MCF 10A (cell line): Measurements from ENCODE around the gene NUCB1. TPM values are rescaled to one million over a fixed set of nuclear protein-coding genes. Genes with fewer than 3 reads are reported as not detected.

ENCODE experiments used
- BruUV-seq: library from RNA; stranded (reverse); fragments of 400-500 nt; replicated peaks from 2 replicates; lab custom pipeline; 2021; lab: Mats Ljungman, UMichigan
- CTCF ChIA-PET: fragments of 300-600 bp; sonication (Branson Sonifier 250); formaldehyde crosslinking; extraction: SDS; loops from one replicate; lab custom pipeline; 2021; ENCODE audit warnings: antibody characterized with exemption, inconsistent platforms; lab: Yijun Ruan, JAX
- POLR2A ChIA-PET: fragments of 300-600, 350-650 bp; sonication (Branson Sonifier 250); formaldehyde crosslinking; extraction: SDS; loops from one replicate; lab custom pipeline; 2020; ENCODE audit warnings: antibody characterized with exemption, inconsistent platforms; lab: Yijun Ruan, JAX
- DNase-seq: peaks from one replicate; pipeline ENCODE4 v3.0.0-alpha.2; 2018; ENCODE audit not compliant: unreplicated experiment
- H3K27ac Mint-ChIP-seq: one replicate; pipeline ENCODE4 v1.8.0; 2022; ENCODE audit warnings: mild to moderate bottlenecking, low read depth, mixed read lengths; ENCODE audit not compliant: unreplicated experiment
- H3K27me3 Mint-ChIP-seq: one replicate; pipeline ENCODE4 v1.8.0; 2022; ENCODE audit warnings: mixed read lengths; ENCODE audit not compliant: insufficient read depth, unreplicated experiment
- H3K36me3 Mint-ChIP-seq: one replicate; pipeline ENCODE4 v1.8.0; 2022; ENCODE audit warnings: mild to moderate bottlenecking, moderate library complexity, mixed read lengths; ENCODE audit not compliant: insufficient read depth, unreplicated experiment
- H3K4me1 Mint-ChIP-seq: one replicate; pipeline ENCODE4 v1.8.0; 2022; ENCODE audit warnings: mixed read lengths; ENCODE audit not compliant: insufficient read depth, unreplicated experiment
- H3K4me3 Mint-ChIP-seq: one replicate; pipeline ENCODE4 v1.8.0; 2022; ENCODE audit warnings: mild to moderate bottlenecking, moderate library complexity, mixed read lengths; ENCODE audit not compliant: unreplicated experiment
- H3K9me3 Mint-ChIP-seq: one replicate; pipeline ENCODE4 v1.8.0; 2022; ENCODE audit warnings: mixed read lengths; ENCODE audit not compliant: unreplicated experiment
- intact Hi-C: fragments of 100-400 bp; cut with micrococcal nuclease; formaldehyde crosslinking; loops from 2 replicates; pipeline ENCODE4 v1.14.1; 2022
- total RNA-seq: library from RNA; stranded (reverse); gene quantifications from 2 replicates; pipeline ENCODE4 v1.2.3, GENCODE V29; 2022
- TF ChIP-seq, protein P1 (sequence below): fragments of 200-600 bp; IDR thresholded peaks from one replicate; pipeline ENCODE4 v1.8.0; 2022; ENCODE audit warnings: antibody characterized with exemption, mild to moderate bottlenecking; ENCODE audit not compliant: unreplicated experiment

NUCB1 gene
- total RNA-seq, 1 experiment from 2014 or later, result 61.4 TPM

DNA sequence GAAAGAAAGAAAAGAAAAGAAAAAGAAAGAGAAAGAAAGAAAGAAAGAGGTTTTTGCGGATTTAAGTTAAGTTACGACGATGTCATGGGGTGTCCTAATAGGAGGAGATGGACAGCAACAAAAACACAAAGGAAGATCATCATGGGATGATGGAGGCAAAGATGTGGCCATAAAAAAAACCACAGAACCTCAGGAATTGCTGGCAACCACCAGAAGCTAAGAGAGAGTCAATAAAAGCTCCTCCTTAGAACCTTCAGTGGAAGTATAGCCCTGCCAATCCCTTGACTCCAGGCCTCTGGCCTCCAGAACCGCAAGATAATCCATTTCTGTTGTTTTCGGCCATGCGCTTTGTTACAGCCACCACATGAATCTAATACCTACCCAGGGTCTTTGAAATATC is 43.2 kb upstream of the NUCB1 start:
- ChIA-PET POLR2A (interaction anchor here (0.6 kb wide), 1 partner anchor 10 kb away, joined by 3 read pairs; no protein-coding TSS in a partner anchor), CTCF (interaction anchor here (0.7 kb wide), 1 partner anchor 13 kb away, joined by 3 read pairs; no protein-coding TSS in a partner anchor)
- no peaks in the 10 kb centered on the region for H3K4me1 Mint-ChIP-seq
- TF ChIP-seq, protein P1, sequence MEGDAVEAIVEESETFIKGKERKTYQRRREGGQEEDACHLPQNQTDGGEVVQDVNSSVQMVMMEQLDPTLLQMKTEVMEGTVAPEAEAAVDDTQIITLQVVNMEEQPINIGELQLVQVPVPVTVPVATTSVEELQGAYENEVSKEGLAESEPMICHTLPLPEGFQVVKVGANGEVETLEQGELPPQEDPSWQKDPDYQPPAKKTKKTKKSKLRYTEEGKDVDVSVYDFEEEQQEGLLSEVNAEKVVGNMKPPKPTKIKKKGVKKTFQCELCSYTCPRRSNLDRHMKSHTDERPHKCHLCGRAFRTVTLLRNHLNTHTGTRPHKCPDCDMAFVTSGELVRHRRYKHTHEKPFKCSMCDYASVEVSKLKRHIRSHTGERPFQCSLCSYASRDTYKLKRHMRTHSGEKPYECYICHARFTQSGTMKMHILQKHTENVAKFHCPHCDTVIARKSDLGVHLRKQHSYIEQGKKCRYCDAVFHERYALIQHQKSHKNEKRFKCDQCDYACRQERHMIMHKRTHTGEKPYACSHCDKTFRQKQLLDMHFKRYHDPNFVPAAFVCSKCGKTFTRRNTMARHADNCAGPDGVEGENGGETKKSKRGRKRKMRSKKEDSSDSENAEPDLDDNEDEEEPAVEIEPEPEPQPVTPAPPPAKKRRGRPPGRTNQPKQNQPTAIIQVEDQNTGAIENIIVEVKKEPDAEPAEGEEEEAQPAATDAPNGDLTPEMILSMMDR, result no peak
- intact Hi-C loops, result no loop called here
- no peak for DNase-seq
- no peaks in the 10 kb centered on the region for H3K9me3 Mint-ChIP-seq
- H3K27me3 Mint-ChIP-seq, result no peaks in the 10 kb centered on the region
- BruUV-seq, result no TSS peak
- H3K27ac Mint-ChIP-seq, result no peak overlapping the region
- H3K36me3 Mint-ChIP-seq, result no peaks in the 10 kb centered on the region
- H3K4me3 Mint-ChIP-seq, result no peak overlapping the region

DNA sequence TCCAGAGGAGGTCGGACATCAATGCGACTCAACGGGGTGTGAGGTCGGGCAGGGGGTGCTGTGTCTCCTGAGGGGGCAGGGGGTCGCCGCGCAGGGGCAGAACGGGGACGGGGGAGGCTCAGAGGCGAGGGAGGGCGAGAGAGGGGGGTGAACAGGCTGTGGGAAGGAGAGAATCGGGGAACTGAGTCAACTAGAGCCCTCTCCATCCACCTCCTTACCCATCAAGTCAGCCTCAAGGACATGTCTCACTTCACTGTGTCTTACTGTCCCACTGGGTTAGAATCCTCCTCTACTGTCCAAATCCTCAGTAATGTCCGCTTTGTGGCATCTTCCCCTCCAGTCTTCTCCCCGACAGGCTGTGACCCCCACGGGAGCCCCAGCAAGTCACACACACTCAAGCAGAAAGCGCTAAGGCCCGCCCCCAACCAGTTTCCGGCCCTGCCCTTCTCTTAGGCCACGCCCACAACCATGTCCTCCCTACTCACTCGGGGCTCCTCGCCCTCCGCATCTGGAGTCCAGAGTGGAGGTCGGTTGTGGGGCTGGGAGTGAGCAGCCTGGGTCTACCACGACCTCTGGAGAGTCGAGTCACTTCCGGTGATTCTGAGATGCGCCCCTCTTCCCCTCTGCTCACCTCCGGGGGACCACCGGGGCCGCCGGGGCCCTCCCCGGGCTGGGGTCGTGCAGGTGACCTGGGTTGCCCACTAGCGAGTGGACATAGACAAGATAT is 41.0 kb upstream of the NUCB1 start:
- H3K27ac Mint-ChIP-seq, result no peak overlapping the region
- intact Hi-C loops, result no loop called here
- H3K4me3 Mint-ChIP-seq, result no peak overlapping the region
- no peaks in the 10 kb centered on the region for H3K9me3 Mint-ChIP-seq
- TF ChIP-seq, protein P1, result no peak
- DNase-seq, result no peak
- no TSS peak for BruUV-seq
- no peaks in the 10 kb centered on the region for H3K36me3 Mint-ChIP-seq
- no peaks in the 10 kb centered on the region for H3K27me3 Mint-ChIP-seq
- POLR2A ChIA-PET, result interaction anchor here (0.7 kb wide), 1 partner anchor 14 kb away, joined by 3 read pairs; no protein-coding TSS in a partner anchor
- CTCF ChIA-PET, result no interaction called here
- no peaks in the 10 kb centered on the region for H3K4me1 Mint-ChIP-seq

DNA sequence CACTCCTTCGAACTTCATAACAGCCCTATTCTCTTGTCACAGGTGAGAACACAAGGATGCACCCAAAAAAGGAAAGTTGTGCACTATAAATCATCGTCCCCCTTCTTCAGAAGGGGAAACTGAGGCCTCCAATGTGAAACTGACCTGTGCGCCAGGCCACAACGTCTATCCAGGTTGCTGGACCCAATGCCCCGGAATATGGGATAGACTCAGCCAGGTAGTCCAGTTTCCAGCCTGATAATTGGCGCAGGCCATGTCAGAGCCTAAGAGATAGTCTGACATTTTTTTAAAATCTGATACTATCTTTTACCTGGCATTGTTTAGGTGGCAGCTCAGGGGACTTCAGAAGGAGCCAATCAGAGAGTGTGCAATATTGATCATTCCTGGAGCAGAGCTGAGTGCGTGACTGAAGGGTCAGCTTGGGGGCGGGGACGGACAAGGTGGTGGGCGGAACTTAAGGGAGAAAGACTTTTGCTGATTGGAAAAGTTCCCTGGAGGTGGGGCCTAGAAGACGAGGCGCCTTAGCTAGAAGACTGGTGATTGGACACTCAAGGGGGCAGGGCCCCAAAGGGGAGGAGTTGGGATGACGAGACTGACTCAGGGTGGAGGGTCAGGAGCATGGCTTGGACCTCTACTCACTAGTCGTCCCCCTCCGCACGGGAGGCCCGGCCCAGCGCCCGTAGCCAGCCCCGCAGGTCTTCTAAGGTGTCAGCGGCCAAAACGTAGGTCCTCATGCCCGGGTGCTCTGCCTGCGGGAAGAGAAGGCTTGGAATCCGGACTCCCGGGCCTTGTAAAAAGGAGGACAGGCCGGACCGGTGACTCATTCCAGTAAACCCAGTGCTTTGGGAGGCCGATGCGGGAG is 40.2 kb upstream of the NUCB1 start:
- no peaks in the 10 kb centered on the region for H3K4me1 Mint-ChIP-seq
- no peak overlapping the region for H3K27ac Mint-ChIP-seq

More for the DNA sequence above, 40.2 kb upstream of the NUCB1 start:
- intact Hi-C loops, result no loop called here
- Mint-ChIP-seq H3K4me3 (no peak overlapping the region), H3K27me3 (no peaks in the 10 kb centered on the region), H3K9me3 (no peaks in the 10 kb centered on the region), H3K36me3 (no peaks in the 10 kb centered on the region)
- no peak for DNase-seq
- ChIA-PET POLR2A (interaction anchor here (0.5 kb wide), 1 partner anchor 849 kb away, joined by 3 read pairs; no protein-coding TSS in a partner anchor), CTCF (interaction anchor here (0.7 kb wide), 1 partner anchor 10 kb away, joined by 5 read pairs; no protein-coding TSS in a partner anchor)
- TF ChIP-seq, protein P1, result no peak
- no TSS peak for BruUV-seq
